ENCODE results near the gene EPB41L2.
"Not testable (repeated sequence)": the region's sequence is repeated elsewhere in the genome, so short reads cannot be mapped to it uniquely, and the experiment has no call there.

EPB41L2 gene

GRCh38 chr6:131001945-131002660 lies 60.9 kb downstream of the EPB41L2 start:
- DNase-seq = peak; percentile 28

- DNase-seq = peak; percentile 34
Measured at GRCh38 chr6:131001111-131001736, 61.8 kb downstream of the EPB41L2 start.

GRCh38 chr6:131000544-131000943 lies 62.5 kb downstream of the EPB41L2 start:
- DNase-seq = no peak

GRCh38 chr6:130997061-130997753 lies 65.8 kb downstream of the EPB41L2 start:
- peak; percentile 72 for DNase-seq

GRCh38 chr6:130996635-130997034 lies 66.4 kb downstream of the EPB41L2 start:
- DNase-seq = no peak

GRCh38 chr6:130995783-130996447 lies 67.1 kb downstream of the EPB41L2 start:
- no peak for DNase-seq

GRCh38 chr6:130994319-130995097 lies 68.5 kb downstream of the EPB41L2 start:
- DNase-seq = no peak

- DNase-seq = no peak
Measured at GRCh38 chr6:130993292-130993765, 69.7 kb downstream of the EPB41L2 start.

GRCh38 chr6:130991422-130992137 lies 71.5 kb downstream of the EPB41L2 start:
- peak; percentile 29 for DNase-seq

- DNase-seq = not testable (repeated sequence)
Measured at GRCh38 chr6:130987539-130987938, 75.5 kb downstream of the EPB41L2 start.

- no peak for DNase-seq
Measured at GRCh38 chr6:130985115-130985514, 77.9 kb downstream of the EPB41L2 start.

- DNase-seq = no peak
Measured at GRCh38 chr6:130982941-130983456, 80.0 kb downstream of the EPB41L2 start.

GRCh38 chr6:130982135-130982534 lies 80.9 kb downstream of the EPB41L2 start:
- no peak for DNase-seq

GRCh38 chr6:130981409-130981808 lies 81.6 kb downstream of the EPB41L2 start:
- DNase-seq = peak; percentile 63

- DNase-seq = no peak
Measured at GRCh38 chr6:130980310-130981032, 82.6 kb downstream of the EPB41L2 start.

GRCh38 chr6:130978660-130979396 lies 84.2 kb downstream of the EPB41L2 start:
- no peak for DNase-seq

- no peak for DNase-seq
Measured at GRCh38 chr6:130978180-130978579, 84.9 kb downstream of the EPB41L2 start.

- no peak for DNase-seq
Measured at GRCh38 chr6:130975325-130975724, 87.7 kb downstream of the EPB41L2 start.

GRCh38 chr6:130973521-130974277 lies 89.3 kb downstream of the EPB41L2 start:
- DNase-seq = no peak

Measured in eye (tissue), 1 donor.